Gastroesophageal sphincter (tissue), 4 donors: Measurements from ENCODE around the gene RYR3. TPM values are rescaled to one million over a fixed set of nuclear protein-coding genes. Genes with fewer than 3 reads are reported as not detected.

ENCODE experiments used
- ATAC-seq: fragments of 150-250 bp; one replicate; pipeline ENCODE4 v1.9.1; 2016; ENCODE audit warnings: mild to moderate bottlenecking, moderate library complexity
- H3K27ac ChIP-seq, 4 donors: fragments of 200-600 bp; sonication (generic) in 3 of 4; 1 replicate in 3 of 4; 2 replicates in 1 of 4; pipeline ENCODE4 v1.5.1; 2016 to 2019
- H3K27me3 ChIP-seq: fragments of 200-600 bp; sonication (generic); one replicate; pipeline ENCODE4 v1.5.1; 2019
- H3K36me3 ChIP-seq, 2 donors: fragments of 200-600 bp; sonication (generic); one replicate each; pipeline ENCODE4 v1.5.1; 2019; ENCODE audit warnings: control low read depth in 1 of 2
- H3K4me1 ChIP-seq, 3 donors: fragments of 200-600 bp; sonication (generic); 1 replicate in 2 of 3; 2 replicates in 1 of 3; pipeline ENCODE4 v1.5.1; 2016 to 2019; ENCODE audit warnings: control low read depth in 2 of 3
- H3K4me3 ChIP-seq, 2 donors: fragments of 200-600 bp; sonication (generic); one replicate each; pipeline ENCODE4 v1.5.1; 2019; ENCODE audit warnings: mild to moderate bottlenecking in 1 of 2, moderate library complexity in 1 of 2
- H3K9me3 ChIP-seq, 3 donors: fragments of 200-600 bp; sonication (generic); one replicate each; pipeline ENCODE4 v1.5.1; 2017 to 2019; ENCODE audit warnings: control low read depth in 2 of 3
- CTCF ChIP-seq, 4 experiments: fragments of 200-600 bp in 2 of 4; fragments of 450-650 bp in 2 of 4; sonication (generic) in 1 of 4; IDR thresholded peaks; one replicate each; pipeline ENCODE4 v1.5.1; 2017 to 2019; ENCODE audit warnings: antibody characterized with exemption in 4 of 4, mild to moderate bottlenecking in 2 of 4, moderate library complexity in 2 of 4
- EP300 ChIP-seq: sonication (generic); formaldehyde crosslinking; IDR thresholded peaks from one replicate; pipeline ENCODE4 v1.6.1; 2017; ENCODE audit warnings: antibody characterized with exemption, mild to moderate bottlenecking
- POLR2A ChIP-seq, 2 donors: fragments of 450-650 bp; IDR thresholded peaks; one replicate each; pipeline ENCODE4 v1.6.1; 2017; ENCODE audit warnings: antibody characterized with exemption in 2 of 2, mild to moderate bottlenecking in 2 of 2, moderate library complexity in 1 of 2
- POLR2AphosphoS5 ChIP-seq: sonication (generic); formaldehyde crosslinking; IDR thresholded peaks from one replicate; pipeline ENCODE4 v1.6.1; 2017; ENCODE audit warnings: antibody characterized with exemption
- WGBS, 2 donors: methylation state at CpG; one replicate each; pipeline ENCODE4 v1.1.5; 2018; ENCODE audit warnings: low coverage in 1 of 2; 5-methylcytosine and 5-hydroxymethylcytosine counted together
- total RNA-seq, 4 donors: library from RNA; depleted of rRNA; stranded (reverse); fragments of >200 nt; gene quantifications; one replicate each; pipeline ENCODE4 v1.1.0, GENCODE V29; 2016

Gene RYR3
- total RNA-seq, 4 donors from 2014 or later, result 3.5 to 10.2 (median 6.2) TPM

- WGBS, 2 donors, result 38 to 75% methylated on average over 2 of the region's 2 CpGs
- TF ChIP-seq EP300 (no peak), POLR2A (IDR thresholded peaks at IDR 0.05) (no peak), POLR2AphosphoS5 (no peak), CTCF (IDR thresholded peaks at IDR 0.05) (no peak)
- H3K27ac ChIP-seq, result no peak overlapping the region
- H3K9me3 ChIP-seq, result no peaks in the 10 kb centered on the region
- no peaks in the 10 kb centered on the region for H3K4me1 ChIP-seq
- ATAC-seq, result no peak
- H3K36me3 ChIP-seq, result peaks cover 0 to 13% of the 10 kb centered on the region in 2 donors
- no peak overlapping the region for H3K4me3 ChIP-seq
- H3K27me3 ChIP-seq, result no peaks in the 10 kb centered on the region
Measured at GRCh38 chr15:33797651-33798050, 486.9 kb downstream of the RYR3 start.

- no peak for ATAC-seq
- Histone ChIP-seq H3K4me1 (no peaks in the 10 kb centered on the region), H3K9me3 (no peaks in the 10 kb centered on the region), H3K4me3 (no peak overlapping the region), H3K27ac (no peak overlapping the region), H3K36me3 (peaks cover 0 to 29% of the 10 kb centered on the region in 2 donors), H3K27me3 (no peaks in the 10 kb centered on the region)
- TF ChIP-seq POLR2AphosphoS5, result no peak
- no peak for TF ChIP-seq CTCF (IDR thresholded peaks at IDR 0.05)
- TF ChIP-seq EP300, result no peak
- no peak for TF ChIP-seq POLR2A (IDR thresholded peaks at IDR 0.05)
- WGBS, 2 donors, result 30 to 61% methylated on average over 2 of the region's 2 CpGs
Measured at GRCh38 chr15:33801954-33802353, 491.2 kb downstream of the RYR3 start.

- no peaks in the 10 kb centered on the region for H3K27me3 ChIP-seq
- no peaks in the 10 kb centered on the region for H3K9me3 ChIP-seq
- no peak for TF ChIP-seq POLR2AphosphoS5
- no peak for TF ChIP-seq CTCF (IDR thresholded peaks at IDR 0.05)
- no peak for TF ChIP-seq POLR2A (IDR thresholded peaks at IDR 0.05)
- TF ChIP-seq EP300, result no peak
- H3K36me3 ChIP-seq, result peaks cover 0 to 44% of the 10 kb centered on the region in 2 donors
- no peak for ATAC-seq
- H3K4me3 ChIP-seq, result no peak overlapping the region
- H3K4me1 ChIP-seq, result no peaks in the 10 kb centered on the region
- H3K27ac ChIP-seq, result no peak overlapping the region
- 61 to 75% methylated on average over 2 to 3 of the region's 5 CpGs for WGBS, 2 donors
Measured at GRCh38 chr15:33807665-33808064, 496.9 kb downstream of the RYR3 start.

GRCh38 chr15:33808720-33809457 lies 498.1 kb downstream of the RYR3 start:
- WGBS, 2 donors, result 78 to 91% methylated on average over 6 to 10 of the region's 10 CpGs
- no peak for ATAC-seq
- peaks cover 0 to 46% of the 10 kb centered on the region in 2 donors for H3K36me3 ChIP-seq
- H3K9me3 ChIP-seq, result no peaks in the 10 kb centered on the region
- no peaks in the 10 kb centered on the region for H3K4me1 ChIP-seq
- H3K27ac ChIP-seq, result no peak overlapping the region
- no peaks in the 10 kb centered on the region for H3K27me3 ChIP-seq
- TF ChIP-seq POLR2A (IDR thresholded peaks at IDR 0.05) (no peak), POLR2AphosphoS5 (no peak), EP300 (no peak), CTCF (IDR thresholded peaks at IDR 0.05) (no peak)
- H3K4me3 ChIP-seq, result no peak overlapping the region

- ATAC-seq, result no peak
- H3K27ac ChIP-seq, result no peak overlapping the region
- H3K4me3 ChIP-seq, result no peak overlapping the region
- TF ChIP-seq POLR2A (IDR thresholded peaks at IDR 0.05), result no peak
- no peak for TF ChIP-seq CTCF (IDR thresholded peaks at IDR 0.05)
- no peaks in the 10 kb centered on the region for H3K9me3 ChIP-seq
- 77 to 95% methylated on average over 6 to 7 of the region's 10 CpGs for WGBS, 2 donors
- peaks cover 0 to 44% of the 10 kb centered on the region in 2 donors for H3K36me3 ChIP-seq
- H3K27me3 ChIP-seq, result no peaks in the 10 kb centered on the region
- H3K4me1 ChIP-seq, result no peaks in the 10 kb centered on the region
Measured at GRCh38 chr15:33810073-33810595, 499.4 kb downstream of the RYR3 start.
